CD4-positive, alpha-beta T cell (primary cell): ENCODE results near the gene CCDC146. TPM values are rescaled to one million over a fixed set of nuclear protein-coding genes. Genes with fewer than 3 reads are reported as not detected.
"Not testable (repeated sequence)": the region's sequence is repeated elsewhere in the genome, so short reads cannot be mapped to it uniquely, and the experiment has no call there.

Experiments used
- ATAC-seq: fragments of 200-7000 bp; cut with Tn5 transposase; one replicate; pipeline ENCODE4 v1.10.0; 2022; ENCODE audit warnings: mild to moderate bottlenecking; ENCODE audit not compliant: poor library complexity
- CTCF ChIA-PET: fragments of 350-600 bp; sonication (Branson Sonifier 250); formaldehyde crosslinking; loops from one replicate; lab custom pipeline; 2021; ENCODE audit warnings: antibody characterized with exemption, inconsistent platforms; lab: Charles Lee
- POLR2A ChIA-PET: fragments of 350-600 bp; sonication (Branson Sonifier 250); formaldehyde crosslinking; loops from one replicate; lab custom pipeline; 2021; ENCODE audit warnings: antibody characterized with exemption, inconsistent platforms; lab: Charles Lee
- DNase-seq, 14 experiments: peaks; one replicate each; pipeline ENCODE4 v3.0.0-alpha.2; 2013 to 2020; ENCODE audit warnings: mixed read lengths in 2 of 14
- H3K27ac ChIP-seq, 2 donors: one replicate each; pipeline versions ENCODE4 v1.5.1 to v1.7.0; 2013; ENCODE audit warnings: low read length in 2 of 2, low read depth in 1 of 2, mild to moderate bottlenecking in 1 of 2
- H3K27me3 ChIP-seq, 2 experiments: 1 replicate in 1 of 2; 2 replicates in 1 of 2; pipeline versions ENCODE4 v1.6.1 to v1.7.0; 2013; ENCODE audit warnings: low read length in 2 of 2, control low read depth in 1 of 2, mild to moderate bottlenecking in 1 of 2, moderate library complexity in 1 of 2; ENCODE audit not compliant: insufficient read depth in 2 of 2, control insufficient read depth in 1 of 2
- H3K36me3 ChIP-seq: one replicate; pipeline ENCODE4 v1.6.1; 2013; ENCODE audit warnings: low read length, control low read depth; ENCODE audit not compliant: insufficient read depth
- H3K4me1 ChIP-seq: one replicate; pipeline ENCODE4 v1.6.1; 2013; ENCODE audit warnings: low read length, control low read depth; ENCODE audit not compliant: insufficient read depth
- H3K4me3 ChIP-seq: one replicate; pipeline ENCODE4 v1.5.1; 2013; ENCODE audit warnings: mild to moderate bottlenecking, low read length, moderate library complexity
- H3K9me3 ChIP-seq, 2 experiments: 1 replicate in 1 of 2; 2 replicates in 1 of 2; pipeline versions ENCODE4 v1.6.1 to v1.7.0; 2013; ENCODE audit warnings: low read length in 2 of 2, mild to moderate bottlenecking in 2 of 2, control low read depth in 1 of 2, moderate library complexity in 1 of 2; ENCODE audit not compliant: control insufficient read depth in 1 of 2, insufficient read depth in 1 of 2
- H3K27ac Mint-ChIP-seq: one replicate; pipeline ENCODE4 v1.8.0; 2020; ENCODE audit warnings: mixed read lengths
- H3K27me3 Mint-ChIP-seq: one replicate; pipeline ENCODE4 v1.8.0; 2021; ENCODE audit warnings: mixed read lengths
- H3K36me3 Mint-ChIP-seq: one replicate; pipeline ENCODE4 v1.8.0; 2021; ENCODE audit warnings: low read depth, mixed read lengths
- H3K4me1 Mint-ChIP-seq: one replicate; pipeline ENCODE4 v1.8.0; 2021; ENCODE audit warnings: low read depth, mixed read lengths
- H3K4me3 Mint-ChIP-seq: one replicate; pipeline ENCODE4 v1.8.0; 2020; ENCODE audit warnings: mild to moderate bottlenecking, mixed read lengths
- H3K9me3 Mint-ChIP-seq: one replicate; pipeline ENCODE4 v1.8.0; 2020; ENCODE audit warnings: mixed read lengths
- intact Hi-C, 2 experiments: fragments of 100-400 bp; cut with DNase I in 1 of 2; cut with micrococcal nuclease in 1 of 2; formaldehyde crosslinking; loops; one replicate each; pipeline versions ENCODE4 v1.15.1 to v1.9.0; 2023 to 2025; cut with DNase I, micrococcal nuclease
- total RNA-seq, 174 experiments: library from RNA in 2 of 174; stranded (reverse) in 2 of 174; gene quantifications; one replicate each; pipeline ENCODE4 v1.2.3 and lab custom pipeline; 2021 to 2026

Gene CCDC146
- total RNA-seq, 2 experiments from 2014 or later: 10.3 to 10.5 TPM

DNA sequence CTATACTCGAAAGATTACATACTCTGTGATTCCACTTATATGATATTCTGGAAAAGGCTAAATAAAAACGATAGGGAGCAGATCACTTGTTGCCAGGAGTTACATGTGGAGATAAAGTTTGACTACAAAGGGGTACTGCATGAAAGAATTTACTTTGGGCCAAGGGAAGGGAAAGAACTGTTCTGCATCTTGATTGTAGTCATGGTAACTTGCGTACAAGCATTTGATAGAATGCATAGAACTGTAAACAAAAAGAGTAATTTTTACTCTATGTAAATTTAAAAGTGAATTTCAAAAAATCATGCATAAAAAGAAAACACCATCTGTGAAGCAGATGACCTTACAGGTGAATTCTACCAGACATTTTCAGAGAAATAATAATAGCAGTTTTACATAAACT is 9.4 kb downstream of the CCDC146 start:
- H3K4me1 ChIP-seq, ATAC-seq, H3K27me3 Mint-ChIP-seq, DNase-seq, H3K27ac Mint-ChIP-seq, H3K27ac ChIP-seq, H3K4me1 Mint-ChIP-seq, H3K9me3 Mint-ChIP-seq, CTCF ChIA-PET, H3K36me3 ChIP-seq, H3K27me3 ChIP-seq, H3K4me3 Mint-ChIP-seq, H3K9me3 ChIP-seq, POLR2A ChIA-PET, H3K36me3 Mint-ChIP-seq, H3K4me3 ChIP-seq, intact Hi-C loops: not testable (repeated sequence)

- intact Hi-C loops, H3K4me1 Mint-ChIP-seq, H3K27me3 Mint-ChIP-seq, H3K4me1 ChIP-seq, H3K27ac Mint-ChIP-seq, H3K4me3 Mint-ChIP-seq, H3K9me3 Mint-ChIP-seq, H3K36me3 ChIP-seq, H3K4me3 ChIP-seq, H3K9me3 ChIP-seq, DNase-seq, H3K27ac ChIP-seq, H3K27me3 ChIP-seq, POLR2A ChIA-PET, ATAC-seq: not testable (repeated sequence)
- CTCF ChIA-PET: interaction anchor here (0.5 kb wide), 1 partner anchor 193 kb away, joined by 3 read pairs; no protein-coding TSS in a partner anchor
- H3K36me3 Mint-ChIP-seq: peaks cover 11% of the 10 kb centered on the region
Observed at GRCh38 chr7:77138668-77139067, 16.3 kb downstream of the CCDC146 start.

DNA sequence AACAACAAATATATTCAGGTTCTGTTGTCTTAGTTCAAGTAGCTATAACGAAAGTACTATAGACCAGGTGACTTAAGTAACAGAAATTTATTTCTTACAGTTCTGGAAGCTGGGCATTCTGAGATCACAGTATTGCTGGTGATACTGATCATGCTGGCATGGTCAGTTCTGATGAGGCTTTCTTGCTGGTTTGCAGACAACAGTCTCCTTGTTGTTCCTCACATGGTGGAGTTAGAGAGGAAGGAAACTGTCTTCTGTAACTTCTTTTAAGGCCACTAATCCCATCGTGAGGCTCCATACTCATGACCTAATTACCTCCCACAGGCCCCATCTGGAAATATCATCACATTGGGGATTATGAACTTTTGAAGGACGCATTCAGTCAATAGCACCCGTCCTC is 17.9 kb downstream of the CCDC146 start:
- DNase-seq, POLR2A ChIA-PET, H3K4me3 Mint-ChIP-seq, H3K27ac ChIP-seq, CTCF ChIA-PET, H3K27me3 ChIP-seq, intact Hi-C loops, ATAC-seq, H3K4me1 Mint-ChIP-seq, H3K4me3 ChIP-seq, H3K4me1 ChIP-seq, H3K27ac Mint-ChIP-seq, H3K9me3 Mint-ChIP-seq, H3K27me3 Mint-ChIP-seq, H3K9me3 ChIP-seq, H3K36me3 ChIP-seq: not testable (repeated sequence)
- peaks cover 11% of the 10 kb centered on the region for H3K36me3 Mint-ChIP-seq

GRCh38 chr7:77152232-77152631 is 29.8 kb downstream of the CCDC146 start:
- POLR2A ChIA-PET, DNase-seq, H3K4me1 ChIP-seq, H3K36me3 Mint-ChIP-seq, H3K36me3 ChIP-seq, H3K4me1 Mint-ChIP-seq, H3K27me3 ChIP-seq, H3K27ac Mint-ChIP-seq, H3K4me3 Mint-ChIP-seq, CTCF ChIA-PET, intact Hi-C loops, H3K27ac ChIP-seq, H3K9me3 ChIP-seq, H3K4me3 ChIP-seq, ATAC-seq, H3K9me3 Mint-ChIP-seq, H3K27me3 Mint-ChIP-seq: not testable (repeated sequence)

GRCh38 chr7:77154917-77155464 is 32.6 kb downstream of the CCDC146 start:
- ATAC-seq: peak; percentile 94
- H3K27me3 ChIP-seq, H3K27ac ChIP-seq, H3K36me3 ChIP-seq, H3K9me3 Mint-ChIP-seq, H3K4me1 Mint-ChIP-seq, POLR2A ChIA-PET, H3K9me3 ChIP-seq, H3K27me3 Mint-ChIP-seq, intact Hi-C loops, H3K27ac Mint-ChIP-seq, H3K36me3 Mint-ChIP-seq, H3K4me1 ChIP-seq, CTCF ChIA-PET, H3K4me3 ChIP-seq, H3K4me3 Mint-ChIP-seq: not testable (repeated sequence)
- DNase-seq: peak in 3 of 14 experiments; percentile 1 to 4 (median 3)

GRCh38 chr7:77155601-77156377 is 33.4 kb downstream of the CCDC146 start:
- H3K4me3 Mint-ChIP-seq, H3K36me3 Mint-ChIP-seq, H3K27ac Mint-ChIP-seq, CTCF ChIA-PET, H3K27ac ChIP-seq, H3K4me3 ChIP-seq, H3K9me3 ChIP-seq, H3K36me3 ChIP-seq, POLR2A ChIA-PET, ATAC-seq, H3K27me3 ChIP-seq, H3K27me3 Mint-ChIP-seq, H3K4me1 ChIP-seq, H3K4me1 Mint-ChIP-seq, DNase-seq, intact Hi-C loops, H3K9me3 Mint-ChIP-seq: not testable (repeated sequence)

DNA sequence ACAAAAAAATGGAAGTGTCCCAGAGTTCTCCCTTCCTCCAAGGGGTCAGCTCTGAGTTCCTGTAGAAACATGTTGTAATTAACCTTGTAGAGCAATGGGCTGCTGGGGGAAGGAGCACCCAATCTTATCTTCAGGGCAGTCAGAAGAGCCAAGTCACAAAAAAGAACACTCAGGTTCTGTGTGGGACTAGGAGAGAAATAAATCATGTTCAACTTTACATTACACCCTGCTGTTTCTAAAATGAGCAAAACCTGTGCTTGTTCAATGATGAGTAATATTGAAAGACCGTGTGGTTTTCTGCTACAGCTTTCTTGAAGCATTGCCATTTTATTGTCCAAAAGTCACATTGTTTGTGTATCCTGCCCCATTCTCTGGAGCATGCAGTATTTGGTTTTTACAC is 34.6 kb downstream of the CCDC146 start:
- POLR2A ChIA-PET, H3K9me3 ChIP-seq, H3K27me3 ChIP-seq, H3K4me1 ChIP-seq, CTCF ChIA-PET, H3K9me3 Mint-ChIP-seq, H3K4me3 ChIP-seq, H3K4me1 Mint-ChIP-seq, DNase-seq, H3K27ac ChIP-seq, H3K27ac Mint-ChIP-seq, H3K27me3 Mint-ChIP-seq, intact Hi-C loops, H3K36me3 Mint-ChIP-seq, H3K4me3 Mint-ChIP-seq, H3K36me3 ChIP-seq, ATAC-seq: not testable (repeated sequence)
